ENCODE measurements around the gene UQCR11. TPM values are rescaled to one million over a fixed set of nuclear protein-coding genes. Genes with fewer than 3 reads are reported as not detected.

UQCR11 gene
- total RNA-seq, 1 donor from 2014 or later, result 203 TPM

DNA sequence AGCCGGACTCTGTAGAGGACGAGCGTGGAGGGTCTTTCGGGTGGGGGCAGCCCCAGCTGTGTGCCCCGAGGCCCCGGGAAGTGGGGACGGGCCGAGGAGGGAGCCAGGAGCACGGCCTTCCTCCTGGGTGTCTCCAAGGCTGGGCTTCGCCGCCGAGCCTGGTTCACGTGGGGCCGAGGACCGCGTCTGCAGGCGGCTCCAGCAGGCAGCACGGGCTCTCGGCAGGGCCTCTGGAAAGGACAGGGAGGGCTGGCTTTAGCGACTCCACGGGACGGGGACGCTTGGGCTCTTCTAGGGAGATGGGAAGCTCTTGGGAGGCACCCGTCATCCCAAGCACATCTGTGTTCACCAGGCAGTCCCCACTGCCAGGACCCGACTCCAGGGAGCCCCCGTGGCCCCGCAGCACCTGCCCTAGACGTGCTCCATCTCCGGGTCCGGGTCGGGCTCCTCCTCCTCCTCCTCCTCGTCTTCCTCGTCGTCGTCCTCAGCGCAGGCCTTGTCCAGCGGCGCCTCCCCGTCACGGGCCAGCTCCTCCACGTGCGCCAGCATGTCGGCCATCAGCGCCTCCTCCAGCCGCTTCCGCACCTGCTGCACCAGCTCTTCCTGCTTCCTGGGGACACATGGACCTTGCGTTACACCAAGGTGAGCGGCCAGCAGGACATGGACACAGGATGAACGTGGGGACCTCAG lies 27.2 kb downstream of the UQCR11 start:
- TF ChIP-seq, protein P1, sequence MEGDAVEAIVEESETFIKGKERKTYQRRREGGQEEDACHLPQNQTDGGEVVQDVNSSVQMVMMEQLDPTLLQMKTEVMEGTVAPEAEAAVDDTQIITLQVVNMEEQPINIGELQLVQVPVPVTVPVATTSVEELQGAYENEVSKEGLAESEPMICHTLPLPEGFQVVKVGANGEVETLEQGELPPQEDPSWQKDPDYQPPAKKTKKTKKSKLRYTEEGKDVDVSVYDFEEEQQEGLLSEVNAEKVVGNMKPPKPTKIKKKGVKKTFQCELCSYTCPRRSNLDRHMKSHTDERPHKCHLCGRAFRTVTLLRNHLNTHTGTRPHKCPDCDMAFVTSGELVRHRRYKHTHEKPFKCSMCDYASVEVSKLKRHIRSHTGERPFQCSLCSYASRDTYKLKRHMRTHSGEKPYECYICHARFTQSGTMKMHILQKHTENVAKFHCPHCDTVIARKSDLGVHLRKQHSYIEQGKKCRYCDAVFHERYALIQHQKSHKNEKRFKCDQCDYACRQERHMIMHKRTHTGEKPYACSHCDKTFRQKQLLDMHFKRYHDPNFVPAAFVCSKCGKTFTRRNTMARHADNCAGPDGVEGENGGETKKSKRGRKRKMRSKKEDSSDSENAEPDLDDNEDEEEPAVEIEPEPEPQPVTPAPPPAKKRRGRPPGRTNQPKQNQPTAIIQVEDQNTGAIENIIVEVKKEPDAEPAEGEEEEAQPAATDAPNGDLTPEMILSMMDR (IDR thresholded peaks at IDR 0.05), result no peak
- Mint-ChIP-seq H3K9me3 (ENCODE audit: unreplicated experiment) (no peaks in the 10 kb centered on the region), H3K27ac (ENCODE audit: unreplicated experiment) (no peak overlapping the region), H3K4me3 (ENCODE audit: unreplicated experiment) (no peak overlapping the region), H3K36me3 (ENCODE audit: unreplicated experiment) (peaks cover 12% of the 10 kb centered on the region), H3K27me3 (ENCODE audit: unreplicated experiment) (no peaks in the 10 kb centered on the region), H3K4me1 (ENCODE audit: unreplicated experiment) (peaks cover 3% of the 10 kb centered on the region)
- no peak for DNase-seq (ENCODE audit: extremely low spot score, unreplicated experiment)

DNA sequence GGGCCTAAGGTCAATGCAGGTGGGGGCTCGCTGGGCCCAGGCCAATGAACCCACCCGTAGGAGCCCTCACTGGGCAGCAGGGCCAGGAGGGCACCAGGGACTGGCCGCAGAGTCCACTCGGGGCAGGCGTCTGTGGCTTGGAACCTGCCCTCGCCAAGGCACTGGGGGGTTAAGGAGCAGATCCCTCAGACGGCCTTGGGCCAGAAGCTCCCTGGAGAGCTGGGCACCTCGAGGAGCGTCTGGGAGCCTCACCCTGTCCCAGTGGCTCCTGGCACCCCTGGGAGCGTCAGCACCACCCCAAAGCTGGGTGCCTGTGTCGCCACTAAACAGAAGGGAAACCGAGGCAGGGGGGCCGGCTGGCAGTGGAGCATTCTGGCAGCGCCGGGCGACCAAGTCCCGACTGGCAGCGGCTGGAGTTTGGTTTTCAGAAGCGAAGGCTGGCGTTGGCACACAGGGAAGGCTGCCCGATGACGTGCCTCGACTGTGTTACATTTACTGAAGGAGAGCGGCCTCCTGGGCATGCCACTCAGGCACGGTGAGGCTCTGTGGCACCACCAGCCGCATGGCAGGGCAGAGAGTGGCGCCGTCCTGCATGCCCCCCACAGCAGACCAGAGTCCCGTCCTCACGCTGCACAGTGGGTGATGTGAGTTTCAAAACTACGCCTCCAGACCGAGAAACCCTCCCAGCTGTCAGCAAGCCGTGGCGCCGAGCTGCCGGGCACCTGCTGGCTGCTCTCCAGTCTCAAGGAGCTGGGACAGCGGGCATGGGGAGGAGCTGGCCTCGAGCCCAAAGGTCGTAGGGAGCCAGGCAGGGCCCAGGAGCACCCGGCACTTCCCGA lies 28.0 kb downstream of the UQCR11 start:
- Mint-ChIP-seq H3K9me3 (ENCODE audit: unreplicated experiment) (no peaks in the 10 kb centered on the region), H3K4me1 (ENCODE audit: unreplicated experiment) (peaks cover 3% of the 10 kb centered on the region), H3K27me3 (ENCODE audit: unreplicated experiment) (no peaks in the 10 kb centered on the region), H3K27ac (ENCODE audit: unreplicated experiment) (no peak overlapping the region), H3K36me3 (ENCODE audit: unreplicated experiment) (peaks cover 12% of the 10 kb centered on the region), H3K4me3 (ENCODE audit: unreplicated experiment) (no peak overlapping the region)
- DNase-seq (ENCODE audit: extremely low spot score, unreplicated experiment), result no peak
- TF ChIP-seq, protein P1 (IDR thresholded peaks at IDR 0.05), result no peak

DNA sequence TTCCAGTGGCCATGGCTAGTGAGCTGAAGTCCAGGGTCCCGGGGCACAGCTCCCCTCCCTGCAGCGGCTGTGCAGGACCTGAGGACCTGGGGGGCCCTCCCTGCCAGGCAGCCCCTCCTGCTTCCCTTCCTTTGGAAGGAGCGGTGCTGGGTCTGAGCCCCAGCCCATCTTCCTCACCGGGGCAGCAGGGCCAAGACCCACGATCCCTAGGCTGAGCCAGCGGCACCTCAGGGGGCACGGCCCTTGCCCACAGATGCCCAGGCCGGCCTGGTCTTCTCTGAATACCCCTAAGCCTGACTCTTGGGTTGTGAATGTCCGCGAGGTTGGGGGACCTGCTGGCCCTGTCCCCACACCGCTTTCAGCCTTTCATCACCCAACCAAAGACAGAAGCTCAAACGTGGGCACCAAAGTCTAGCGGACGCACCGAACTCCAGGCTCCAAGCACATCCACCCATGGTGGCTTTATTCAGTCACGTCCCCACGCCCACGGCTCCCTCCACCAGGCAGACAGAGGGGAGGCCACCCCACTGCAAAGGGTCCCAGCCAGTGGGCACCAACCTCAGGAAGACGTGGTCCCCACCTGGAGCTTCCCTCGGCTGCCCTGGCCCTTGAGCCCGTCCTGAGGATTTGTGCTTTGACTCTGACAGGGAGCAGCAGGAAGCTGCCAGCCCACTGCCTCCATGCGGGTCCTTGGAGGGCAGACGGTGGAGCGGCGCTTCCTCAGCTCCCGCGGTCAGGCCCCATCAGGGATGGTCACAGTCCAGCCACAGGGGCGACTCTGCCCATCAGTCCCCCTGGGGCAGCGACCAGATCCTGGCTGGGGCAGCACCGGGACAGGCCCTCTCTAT lies 28.8 kb downstream of the UQCR11 start:
- Mint-ChIP-seq H3K27me3 (ENCODE audit: unreplicated experiment) (no peaks in the 10 kb centered on the region), H3K27ac (ENCODE audit: unreplicated experiment) (no peak overlapping the region), H3K4me1 (ENCODE audit: unreplicated experiment) (peaks cover 3% of the 10 kb centered on the region), H3K36me3 (ENCODE audit: unreplicated experiment) (peaks cover 12% of the 10 kb centered on the region), H3K9me3 (ENCODE audit: unreplicated experiment) (no peaks in the 10 kb centered on the region), H3K4me3 (ENCODE audit: unreplicated experiment) (no peak overlapping the region)
- no peak for DNase-seq (ENCODE audit: extremely low spot score, unreplicated experiment)
- TF ChIP-seq, protein P1 (IDR thresholded peaks at IDR 0.05), result no peak

DNA sequence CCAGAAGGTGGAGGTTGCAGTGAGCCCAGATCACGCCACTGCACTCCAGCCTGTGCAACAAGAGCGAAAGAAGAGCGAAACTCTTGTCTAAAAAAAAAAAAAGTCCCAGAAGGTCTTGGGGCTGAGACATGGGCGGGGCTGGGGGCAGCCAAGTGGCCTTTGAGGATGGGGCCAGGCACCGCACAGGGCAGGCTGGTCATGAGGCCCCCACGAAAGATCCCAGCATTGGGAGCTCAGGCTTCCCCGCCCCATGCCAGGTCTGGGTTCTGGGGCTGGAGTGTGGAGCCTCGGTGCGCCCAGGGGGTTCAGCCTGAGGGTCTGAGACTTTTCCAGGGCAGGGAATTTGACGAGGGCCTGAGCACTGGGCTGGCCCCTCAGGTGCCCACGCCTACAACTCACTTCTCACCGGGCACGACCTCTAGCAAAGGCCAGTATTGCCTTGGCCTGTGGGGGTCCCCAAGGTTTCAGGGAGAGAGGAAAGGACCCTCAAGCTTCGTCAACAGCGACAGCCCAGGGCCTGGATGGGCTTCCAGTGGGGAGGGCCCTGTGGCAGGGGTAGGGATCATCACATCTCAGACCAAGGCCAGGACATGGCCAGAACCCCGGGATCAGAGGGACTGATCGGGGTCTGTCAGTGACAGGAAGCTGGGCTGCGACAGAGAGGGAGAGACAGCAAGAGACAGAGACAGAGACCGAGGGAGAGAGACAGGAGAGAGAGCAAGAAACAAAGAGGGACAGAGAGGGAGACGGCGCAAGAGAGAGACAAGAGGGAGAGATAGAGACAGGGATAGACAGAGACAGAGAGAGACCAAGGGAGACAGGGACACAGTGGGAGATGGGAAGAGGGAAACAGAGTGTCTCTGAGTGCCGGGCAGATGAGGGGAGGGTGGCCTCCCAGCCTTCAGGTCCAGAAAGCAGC lies 29.7 kb downstream of the UQCR11 start:
- Mint-ChIP-seq H3K9me3 (ENCODE audit: unreplicated experiment) (no peaks in the 10 kb centered on the region), H3K36me3 (ENCODE audit: unreplicated experiment) (peaks cover 9% of the 10 kb centered on the region), H3K4me1 (ENCODE audit: unreplicated experiment) (peaks cover 3% of the 10 kb centered on the region), H3K27me3 (ENCODE audit: unreplicated experiment) (no peaks in the 10 kb centered on the region), H3K27ac (ENCODE audit: unreplicated experiment) (no peak overlapping the region), H3K4me3 (ENCODE audit: unreplicated experiment) (no peak overlapping the region)
- TF ChIP-seq, protein P1 (IDR thresholded peaks at IDR 0.05), result no peak
- DNase-seq (ENCODE audit: extremely low spot score, unreplicated experiment), result no peak
